Testis (tissue), 2 donors: ENCODE data around the gene CNTN5.

Experiments
- CTCF ChIP-seq, 3 experiments: fragments of 450-650 bp in 2 of 3; fragments of 200-600 bp in 1 of 3; sonication (generic) in 1 of 3; IDR thresholded peaks; one replicate each; pipeline ENCODE4 v1.5.1; 2016 to 2019; ENCODE audit warnings: antibody characterized with exemption in 3 of 3, mild to moderate bottlenecking in 2 of 3, moderate library complexity in 1 of 3
- POLR2A ChIP-seq: fragments of 450-650 bp; IDR thresholded peaks from one replicate; pipeline ENCODE4 v1.6.1; 2017; ENCODE audit warnings: antibody characterized with exemption, mild to moderate bottlenecking, moderate library complexity

GRCh38 chr11:99676292-99676691 lies 655.5 kb downstream of the CNTN5 start:
- no peak for TF ChIP-seq POLR2A
- TF ChIP-seq CTCF (IDR thresholded peaks at IDR 0.05): no peak
